ENCODE data around the gene CHPF.

The CHPF gene

GRCh38 chr2:219557791-219558785, 14.5 kb upstream of the CHPF start:
- no peak for TF ChIP-seq POLR2AphosphoS5 (IDR thresholded peaks at IDR 0.05; ENCODE audit: low read depth, low read length)

GRCh38 chr2:219557320-219557719, 13.7 kb upstream of the CHPF start:
- TF ChIP-seq SIN3A (IDR thresholded peaks at IDR 0.05; ENCODE audit: borderline replicate concordance, insufficient read depth, low read length) (no peak), REST (IDR thresholded peaks at IDR 0.05; ENCODE audit: insufficient read depth in 1 of 2, low read depth in 2 of 2, low read length in 2 of 2) (no peak), FOXP2 (optimal IDR thresholded peaks at IDR 0.05; ENCODE audit: borderline replicate concordance, extremely low read depth, extremely low read length, insufficient read depth) (no peak), POLR2AphosphoS5 (IDR thresholded peaks at IDR 0.05; ENCODE audit: low read depth, low read length) (no peak), TAF1 (IDR thresholded peaks at IDR 0.05; ENCODE audit: borderline replicate concordance, insufficient read depth, low read length) (no peak)

- TF ChIP-seq TAF1 (IDR thresholded peaks at IDR 0.05; ENCODE audit: borderline replicate concordance, insufficient read depth, low read length) (no peak), POLR2AphosphoS5 (IDR thresholded peaks at IDR 0.05; ENCODE audit: low read depth, low read length) (no peak), FOXP2 (optimal IDR thresholded peaks at IDR 0.05; ENCODE audit: borderline replicate concordance, extremely low read depth, extremely low read length, insufficient read depth) (no peak), SIN3A (IDR thresholded peaks at IDR 0.05; ENCODE audit: borderline replicate concordance, insufficient read depth, low read length) (no peak), REST (IDR thresholded peaks at IDR 0.05; ENCODE audit: insufficient read depth in 1 of 2, low read depth in 2 of 2, low read length in 2 of 2) (no peak)
Observed at GRCh38 chr2:219556413-219556812, 12.8 kb upstream of the CHPF start.

GRCh38 chr2:219555956-219556355, 12.3 kb upstream of the CHPF start:
- TF ChIP-seq REST (IDR thresholded peaks at IDR 0.05; ENCODE audit: insufficient read depth in 1 of 2, low read depth in 2 of 2, low read length in 2 of 2) (no peak), POLR2AphosphoS5 (IDR thresholded peaks at IDR 0.05; ENCODE audit: low read depth, low read length) (no peak), SIN3A (IDR thresholded peaks at IDR 0.05; ENCODE audit: borderline replicate concordance, insufficient read depth, low read length) (no peak), FOXP2 (optimal IDR thresholded peaks at IDR 0.05; ENCODE audit: borderline replicate concordance, extremely low read depth, extremely low read length, insufficient read depth) (no peak), TAF1 (IDR thresholded peaks at IDR 0.05; ENCODE audit: borderline replicate concordance, insufficient read depth, low read length) (no peak)

- TF ChIP-seq FOXP2 (optimal IDR thresholded peaks at IDR 0.05; ENCODE audit: borderline replicate concordance, extremely low read depth, extremely low read length, insufficient read depth) (no peak), TAF1 (IDR thresholded peaks at IDR 0.05; ENCODE audit: borderline replicate concordance, insufficient read depth, low read length) (no peak), POLR2AphosphoS5 (IDR thresholded peaks at IDR 0.05; ENCODE audit: low read depth, low read length) (no peak), REST (IDR thresholded peaks at IDR 0.05; ENCODE audit: insufficient read depth in 1 of 2, low read depth in 2 of 2, low read length in 2 of 2) (no peak), SIN3A (IDR thresholded peaks at IDR 0.05; ENCODE audit: borderline replicate concordance, insufficient read depth, low read length) (no peak)
Observed at GRCh38 chr2:219554350-219554749, 10.7 kb upstream of the CHPF start.

Measured in PFSK-1 (cell line).